ENCODE measurements around the gene TIMM13.

TIMM13 gene

GRCh38 chr19:2451741-2452140, 24.4 kb upstream of the TIMM13 start:
- H3K36me3 ChIP-seq (ENCODE audit: control insufficient read depth, low read length), result peaks cover 54% of the 10 kb centered on the region
- peaks cover 14% of the 10 kb centered on the region; the same call in 1 of the 2 replicates for H4K20me1 ChIP-seq (ENCODE audit: control insufficient read depth, insufficient read depth, low read depth, low read length)
- peaks cover 3% of the 10 kb centered on the region for H3F3A ChIP-seq (ENCODE audit: control insufficient read depth, insufficient read depth)
- peaks cover 54% of the 10 kb centered on the region for H3K4me1 ChIP-seq (ENCODE audit: control insufficient read depth, low read length)
- no peaks in the 10 kb centered on the region for H3K27me3 ChIP-seq (ENCODE audit: control insufficient read depth, low read length)
- H3K27ac ChIP-seq (ENCODE audit: low read depth, low read length), result no peak overlapping the region
- TF ChIP-seq EZH2phosphoT487 (IDR thresholded peaks at IDR 0.05; ENCODE audit: borderline replicate concordance, low read length), result no peak
- no peak for TF ChIP-seq CTCF (IDR thresholded peaks at IDR 0.05; ENCODE audit: low read depth, low read length, poor library complexity, severe bottlenecking)
- peaks cover 97% of the 10 kb centered on the region for H3K79me2 ChIP-seq (ENCODE audit: control insufficient read depth, low read length)
- H3K4me2 ChIP-seq (ENCODE audit: low read length), result no peak overlapping the region
- H3K4me3 ChIP-seq (ENCODE audit: low read length), result no peak overlapping the region
- no peaks in the 10 kb centered on the region for H3K9me2 ChIP-seq (replicated peaks; ENCODE audit: control insufficient read depth, low read length)
- no peaks in the 10 kb centered on the region for H3K9me3 ChIP-seq (ENCODE audit: control insufficient read depth, insufficient read depth, low read length)

- H4K20me1 ChIP-seq (ENCODE audit: control insufficient read depth, insufficient read depth, low read depth, low read length), result peaks cover 14% of the 10 kb centered on the region; the same call in 1 of the 2 replicates
- H3F3A ChIP-seq (ENCODE audit: control insufficient read depth, insufficient read depth), result peaks cover 3% of the 10 kb centered on the region
- no peak overlapping the region for H3K4me3 ChIP-seq (ENCODE audit: low read length)
- H3K4me1 ChIP-seq (ENCODE audit: control insufficient read depth, low read length), result peaks cover 60% of the 10 kb centered on the region
- H3K27ac ChIP-seq (ENCODE audit: low read depth, low read length), result no peak overlapping the region
- no peaks in the 10 kb centered on the region for H3K9me3 ChIP-seq (ENCODE audit: control insufficient read depth, insufficient read depth, low read length)
- TF ChIP-seq CTCF (IDR thresholded peaks at IDR 0.05; ENCODE audit: low read depth, low read length, poor library complexity, severe bottlenecking), result no peak
- TF ChIP-seq EZH2phosphoT487 (IDR thresholded peaks at IDR 0.05; ENCODE audit: borderline replicate concordance, low read length), result no peak
- peaks cover 50% of the 10 kb centered on the region for H3K36me3 ChIP-seq (ENCODE audit: control insufficient read depth, low read length)
- no peaks in the 10 kb centered on the region for H3K9me2 ChIP-seq (replicated peaks; ENCODE audit: control insufficient read depth, low read length)
- peaks cover 97% of the 10 kb centered on the region for H3K79me2 ChIP-seq (ENCODE audit: control insufficient read depth, low read length)
- no peak overlapping the region for H3K4me2 ChIP-seq (ENCODE audit: low read length)
- no peaks in the 10 kb centered on the region for H3K27me3 ChIP-seq (ENCODE audit: control insufficient read depth, low read length)
Measured at GRCh38 chr19:2451138-2451537, 23.8 kb upstream of the TIMM13 start.

- peaks cover 10% of the 10 kb centered on the region; the same call in 1 of the 2 replicates for H4K20me1 ChIP-seq (ENCODE audit: control insufficient read depth, insufficient read depth, low read depth, low read length)
- no peaks in the 10 kb centered on the region for H3K27me3 ChIP-seq (ENCODE audit: control insufficient read depth, low read length)
- H3K4me3 ChIP-seq (ENCODE audit: low read length), result no peak overlapping the region
- no peaks in the 10 kb centered on the region for H3K9me2 ChIP-seq (replicated peaks; ENCODE audit: control insufficient read depth, low read length)
- H3K9me3 ChIP-seq (ENCODE audit: control insufficient read depth, insufficient read depth, low read length), result no peaks in the 10 kb centered on the region
- no peak for TF ChIP-seq EZH2phosphoT487 (IDR thresholded peaks at IDR 0.05; ENCODE audit: borderline replicate concordance, low read length)
- no peak for TF ChIP-seq CTCF (IDR thresholded peaks at IDR 0.05; ENCODE audit: low read depth, low read length, poor library complexity, severe bottlenecking)
- H3K36me3 ChIP-seq (ENCODE audit: control insufficient read depth, low read length), result peaks cover 54% of the 10 kb centered on the region
- peaks cover 3% of the 10 kb centered on the region for H3F3A ChIP-seq (ENCODE audit: control insufficient read depth, insufficient read depth)
- peaks cover 96% of the 10 kb centered on the region for H3K79me2 ChIP-seq (ENCODE audit: control insufficient read depth, low read length)
- H3K27ac ChIP-seq (ENCODE audit: low read depth, low read length), result no peak overlapping the region
- peaks cover 47% of the 10 kb centered on the region for H3K4me1 ChIP-seq (ENCODE audit: control insufficient read depth, low read length)
- H3K4me2 ChIP-seq (ENCODE audit: low read length), result no peak overlapping the region
Measured at GRCh38 chr19:2449019-2449418, 21.6 kb upstream of the TIMM13 start.

All from DOHH2 (cell line).